Mesenteric fat pad (tissue), 1 donor: ENCODE measurements around the gene COG1. TPM values are rescaled to one million over a fixed set of nuclear protein-coding genes. Genes with fewer than 3 reads are reported as not detected.
"Not testable (repeated sequence)": the region's sequence is repeated elsewhere in the genome, so short reads cannot be mapped to it uniquely, and the experiment has no call there.

Experiments
- DNase-seq: peaks from one replicate; pipeline ENCODE4 v3.0.0-alpha.2; 2020; ENCODE audit warnings: low spot score
- long read RNA-seq: library from polyadenylated mRNA; unstranded; transcript quantifications from one replicate; pipeline ENCODE4 v2.0.0, GENCODE V29; 2020
- total RNA-seq: library from RNA; stranded (reverse); fragmentation: NEBNext Ultra II Directional; extraction: Animal tissue kit (Norgen Biotek cat#: 25700); gene quantifications from one replicate; pipeline ENCODE4 v1.2.1, GENCODE V29; 2021
- donor health status: DM: yes; HTN: yes; CAD: no.

COG1 gene, protein sequence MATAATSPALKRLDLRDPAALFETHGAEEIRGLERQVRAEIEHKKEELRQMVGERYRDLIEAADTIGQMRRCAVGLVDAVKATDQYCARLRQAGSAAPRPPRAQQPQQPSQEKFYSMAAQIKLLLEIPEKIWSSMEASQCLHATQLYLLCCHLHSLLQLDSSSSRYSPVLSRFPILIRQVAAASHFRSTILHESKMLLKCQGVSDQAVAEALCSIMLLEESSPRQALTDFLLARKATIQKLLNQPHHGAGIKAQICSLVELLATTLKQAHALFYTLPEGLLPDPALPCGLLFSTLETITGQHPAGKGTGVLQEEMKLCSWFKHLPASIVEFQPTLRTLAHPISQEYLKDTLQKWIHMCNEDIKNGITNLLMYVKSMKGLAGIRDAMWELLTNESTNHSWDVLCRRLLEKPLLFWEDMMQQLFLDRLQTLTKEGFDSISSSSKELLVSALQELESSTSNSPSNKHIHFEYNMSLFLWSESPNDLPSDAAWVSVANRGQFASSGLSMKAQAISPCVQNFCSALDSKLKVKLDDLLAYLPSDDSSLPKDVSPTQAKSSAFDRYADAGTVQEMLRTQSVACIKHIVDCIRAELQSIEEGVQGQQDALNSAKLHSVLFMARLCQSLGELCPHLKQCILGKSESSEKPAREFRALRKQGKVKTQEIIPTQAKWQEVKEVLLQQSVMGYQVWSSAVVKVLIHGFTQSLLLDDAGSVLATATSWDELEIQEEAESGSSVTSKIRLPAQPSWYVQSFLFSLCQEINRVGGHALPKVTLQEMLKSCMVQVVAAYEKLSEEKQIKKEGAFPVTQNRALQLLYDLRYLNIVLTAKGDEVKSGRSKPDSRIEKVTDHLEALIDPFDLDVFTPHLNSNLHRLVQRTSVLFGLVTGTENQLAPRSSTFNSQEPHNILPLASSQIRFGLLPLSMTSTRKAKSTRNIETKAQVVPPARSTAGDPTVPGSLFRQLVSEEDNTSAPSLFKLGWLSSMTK
- 34.8 TPM for total RNA-seq
- long read RNA-seq, transcript COG1-201 (14 exons, 3,079 nt) = major isoform, 91 of 143 reads
- long read RNA-seq, partial matches to known transcripts = 33 of 143 reads
- long read RNA-seq, other reads (novel, unspliced or antisense) = 19 of 143 reads

DNA sequence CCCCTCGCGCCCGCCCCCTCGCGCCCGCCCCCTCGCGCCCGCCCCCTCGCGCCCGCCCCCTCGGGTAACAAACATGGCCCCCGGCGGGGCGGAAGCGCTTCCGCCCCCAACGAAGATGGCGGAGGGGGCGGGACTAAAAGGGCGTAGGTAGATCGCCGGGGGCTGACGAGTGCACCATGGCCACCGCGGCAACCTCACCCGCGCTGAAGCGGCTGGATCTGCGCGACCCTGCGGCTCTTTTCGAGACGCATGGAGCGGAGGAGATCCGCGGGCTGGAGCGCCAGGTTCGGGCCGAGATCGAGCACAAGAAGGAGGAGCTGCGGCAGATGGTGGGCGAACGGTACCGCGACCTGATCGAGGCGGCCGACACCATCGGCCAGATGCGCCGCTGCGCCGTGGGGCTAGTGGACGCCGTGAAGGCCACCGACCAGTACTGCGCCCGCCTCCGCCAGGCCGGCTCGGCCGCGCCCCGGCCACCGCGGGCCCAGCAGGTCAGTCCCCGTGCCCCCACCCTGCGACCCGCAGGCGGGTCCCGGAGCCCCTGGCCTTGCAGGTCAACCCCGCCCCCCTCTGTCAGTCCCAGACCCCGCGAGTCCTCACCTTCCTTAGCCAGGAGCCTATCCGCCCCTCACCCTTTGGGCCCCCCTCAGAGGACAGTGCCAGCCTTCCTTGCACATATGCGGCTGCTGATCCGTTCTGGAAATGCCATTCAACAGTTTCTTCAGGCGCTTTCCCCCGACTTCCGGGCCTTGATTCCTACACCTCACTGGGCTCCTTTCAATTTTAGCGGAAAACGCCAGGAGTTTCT, at the start of gene COG1:
COG1 (plus strand) TSS at position 162 of the 808 bp plus-strand sequence; CDS start at position 177, 15 bp downstream.
- peak; percentile 93 for DNase-seq

DNA sequence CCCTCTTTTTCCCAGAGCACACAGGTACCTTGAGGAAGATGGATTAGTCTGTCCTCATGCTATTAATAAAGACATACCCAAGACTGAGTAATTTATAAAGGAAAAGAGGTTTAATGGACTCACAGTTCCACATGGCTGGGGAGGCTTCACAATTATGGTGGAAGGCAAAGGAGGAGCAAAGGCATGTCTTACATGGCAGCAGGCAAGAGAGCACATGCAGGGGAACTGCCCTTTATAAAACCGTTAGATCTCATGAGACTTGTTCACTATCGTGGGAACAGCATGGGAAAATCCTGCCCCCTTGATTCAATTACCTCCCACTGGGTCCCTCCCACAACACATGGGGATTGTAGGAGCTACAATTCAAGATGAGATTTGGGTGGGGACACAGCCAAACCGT, 48.6 kb upstream of the COG1 start:
- not testable (repeated sequence) for DNase-seq

DNA sequence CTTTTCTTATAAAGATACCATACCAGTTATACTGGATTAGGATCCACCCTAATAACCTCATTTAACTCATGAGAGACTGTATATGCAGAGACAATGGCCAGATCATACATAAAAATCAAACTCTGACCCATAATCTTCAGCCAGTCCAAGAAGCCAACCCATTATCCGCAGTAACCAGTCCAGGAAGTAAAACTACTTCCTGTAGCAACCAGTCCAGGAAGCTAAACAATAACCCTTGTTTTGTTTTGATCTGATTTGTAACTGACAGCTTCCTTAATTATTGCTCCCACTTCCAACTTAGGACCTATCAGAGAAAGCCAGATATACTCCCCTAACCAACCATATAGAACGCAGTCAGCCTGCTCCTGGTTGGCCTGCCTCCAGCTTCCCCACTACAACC, 47.2 kb upstream of the COG1 start:
- no peak for DNase-seq

DNA sequence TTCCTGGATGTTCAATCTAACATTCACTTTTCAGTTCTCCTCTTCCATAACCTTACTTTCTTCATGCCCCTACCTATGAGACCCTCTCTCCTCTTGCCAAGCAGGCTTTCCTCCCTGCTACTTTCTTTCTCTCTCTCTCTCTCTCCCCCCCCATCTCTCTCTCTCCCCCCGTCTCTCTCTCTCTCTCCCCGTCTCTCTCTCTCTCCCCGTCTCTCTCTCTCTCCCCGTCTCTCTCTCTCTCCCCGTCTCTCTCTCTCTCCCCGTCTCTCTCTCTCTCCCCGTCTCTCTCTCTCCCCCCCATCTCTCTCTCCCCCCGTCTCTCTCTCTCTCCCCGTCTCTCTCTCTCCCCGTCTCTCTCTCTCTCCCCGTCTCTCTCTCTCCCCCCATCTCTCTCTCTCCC, 45.1 kb upstream of the COG1 start:
- not testable (repeated sequence) for DNase-seq

DNA sequence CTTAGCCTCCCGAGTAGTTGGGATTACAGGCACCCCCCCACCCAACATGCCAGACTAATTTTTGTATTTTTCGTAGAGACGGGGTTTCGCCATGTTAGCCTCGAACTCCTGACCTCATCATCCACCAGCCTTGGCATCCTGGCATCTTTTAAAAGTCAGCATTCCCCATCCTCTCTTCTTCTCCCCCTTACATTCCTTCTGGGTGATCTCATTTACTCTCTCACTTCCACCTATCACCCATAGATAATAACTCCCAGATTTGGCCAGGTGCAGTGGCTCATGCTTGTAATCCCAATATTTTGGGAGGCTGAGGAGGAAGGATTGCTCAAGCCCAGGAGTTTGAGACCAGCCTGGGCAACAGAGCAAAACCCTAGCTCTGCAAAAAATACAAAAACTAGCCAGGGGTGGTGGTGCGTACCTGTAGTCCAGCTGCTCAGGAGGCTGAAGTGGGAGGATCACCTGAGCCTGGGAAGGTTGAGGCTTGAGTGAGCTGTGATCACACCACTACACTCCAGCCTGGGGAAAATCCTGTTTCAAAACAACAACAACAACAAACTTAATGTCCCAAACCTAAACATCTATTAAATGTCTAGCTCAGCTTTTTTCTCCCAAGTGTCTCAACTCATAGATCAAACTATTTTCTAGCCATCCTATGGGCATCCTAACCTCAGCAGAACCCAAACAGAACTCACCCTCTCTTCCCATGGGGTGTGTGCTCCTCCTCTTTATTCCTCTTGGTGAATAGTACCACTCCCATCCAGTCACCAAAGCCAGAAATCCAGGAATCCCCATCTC, 44.1 kb upstream of the COG1 start:
- no peak for DNase-seq

DNA sequence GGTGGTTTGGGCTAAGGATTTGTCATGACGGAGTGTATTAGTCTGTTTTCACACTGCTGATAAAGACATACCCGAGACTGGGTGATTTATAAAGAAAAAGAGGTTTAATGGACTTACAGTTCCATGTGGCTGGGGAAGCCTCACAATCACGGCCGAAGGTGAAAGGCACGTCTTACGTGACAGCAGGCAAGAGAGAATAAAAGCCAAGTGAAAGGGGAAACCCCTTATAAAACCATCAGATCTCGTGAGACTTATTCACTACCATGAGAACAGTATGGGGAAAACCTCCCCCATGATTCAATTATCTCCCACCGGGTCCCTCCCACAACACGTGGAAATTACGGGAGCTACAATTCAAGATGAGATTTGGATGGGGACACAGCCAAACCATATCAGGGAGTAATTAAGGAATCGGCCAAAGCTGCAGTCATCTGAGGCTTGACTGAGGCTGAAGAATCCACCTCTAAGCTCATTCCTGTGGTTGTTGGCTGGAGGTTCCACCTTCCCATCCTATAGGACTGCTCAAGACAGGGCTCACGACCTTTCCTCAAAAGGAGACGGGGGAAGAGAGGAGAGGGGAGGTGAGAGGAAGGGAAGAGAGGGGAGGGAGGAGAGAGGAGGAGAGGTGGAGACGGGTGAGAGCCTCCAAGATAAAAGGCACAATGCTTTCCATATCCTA, 42.1 kb upstream of the COG1 start:
- DNase-seq = not testable (repeated sequence)

DNA sequence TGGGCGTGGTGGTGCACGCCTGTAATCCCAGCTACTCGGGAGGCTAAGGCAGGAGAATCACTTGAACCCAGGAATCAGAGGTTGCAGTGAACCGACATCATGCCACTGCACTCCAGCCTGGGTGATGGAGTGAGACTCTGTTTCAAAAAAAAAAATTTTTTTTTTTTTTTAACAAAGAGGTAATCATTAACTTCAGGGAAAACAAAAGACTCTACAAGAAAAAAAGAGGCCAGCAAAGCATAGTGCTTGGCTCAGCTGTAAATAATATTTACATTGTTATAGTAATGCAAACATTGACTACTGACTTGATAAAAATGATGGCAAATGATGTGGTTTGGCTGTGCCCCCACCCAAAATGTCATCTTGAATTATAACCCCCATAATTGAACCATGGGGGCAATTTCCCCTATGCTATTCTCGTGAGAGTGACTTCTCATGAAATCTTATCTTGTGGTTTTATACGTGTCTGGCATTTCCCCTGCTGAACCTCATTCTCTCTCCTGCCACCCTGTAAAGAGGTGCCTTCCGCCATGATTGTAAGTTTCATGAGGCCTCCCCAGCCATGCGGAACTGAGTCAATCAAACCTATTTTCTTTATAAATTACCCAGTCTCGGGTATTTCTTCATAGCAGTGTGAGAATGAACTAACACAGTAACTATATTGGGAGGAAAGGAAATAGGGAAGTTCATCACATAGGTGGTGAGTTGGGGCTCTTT, 40.8 kb upstream of the COG1 start:
- DNase-seq = no peak

DNA sequence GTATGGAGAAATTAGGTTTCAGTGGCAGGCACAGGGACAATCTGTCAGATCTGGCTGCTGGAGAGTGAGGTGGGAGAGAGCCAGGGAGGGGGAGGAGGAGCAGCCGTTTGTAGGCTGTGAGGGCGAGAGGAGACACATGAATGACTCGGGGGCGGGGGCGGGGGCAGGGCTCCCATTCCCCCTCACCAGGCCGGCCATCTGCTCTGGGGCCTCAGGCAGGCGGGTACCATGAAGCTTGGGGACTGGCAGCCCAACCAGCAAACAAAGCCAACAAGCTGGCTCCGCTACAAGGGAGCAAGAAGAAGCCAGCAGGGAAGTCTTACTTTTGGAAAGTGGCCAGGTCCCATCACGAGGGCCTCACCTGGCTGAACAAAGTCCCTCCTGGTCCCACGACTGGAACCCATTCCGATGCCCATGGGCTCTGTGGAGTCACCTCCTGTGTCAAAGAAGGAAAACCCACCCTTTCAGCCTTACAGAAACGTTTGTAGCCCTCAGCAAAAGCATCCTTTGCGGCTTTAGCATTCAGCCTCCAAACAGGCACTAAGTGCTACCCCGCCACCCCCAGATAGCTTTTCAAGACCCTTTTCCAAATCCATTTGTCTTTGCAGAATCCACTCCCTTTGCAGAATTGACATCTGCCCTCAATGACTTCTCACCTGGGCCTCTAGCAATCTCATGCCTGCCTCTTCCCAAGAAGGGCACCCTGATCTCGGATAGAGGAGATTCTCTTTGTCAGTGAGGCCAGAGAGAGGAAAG, 37.3 kb upstream of the COG1 start:
- DNase-seq = no peak

DNA sequence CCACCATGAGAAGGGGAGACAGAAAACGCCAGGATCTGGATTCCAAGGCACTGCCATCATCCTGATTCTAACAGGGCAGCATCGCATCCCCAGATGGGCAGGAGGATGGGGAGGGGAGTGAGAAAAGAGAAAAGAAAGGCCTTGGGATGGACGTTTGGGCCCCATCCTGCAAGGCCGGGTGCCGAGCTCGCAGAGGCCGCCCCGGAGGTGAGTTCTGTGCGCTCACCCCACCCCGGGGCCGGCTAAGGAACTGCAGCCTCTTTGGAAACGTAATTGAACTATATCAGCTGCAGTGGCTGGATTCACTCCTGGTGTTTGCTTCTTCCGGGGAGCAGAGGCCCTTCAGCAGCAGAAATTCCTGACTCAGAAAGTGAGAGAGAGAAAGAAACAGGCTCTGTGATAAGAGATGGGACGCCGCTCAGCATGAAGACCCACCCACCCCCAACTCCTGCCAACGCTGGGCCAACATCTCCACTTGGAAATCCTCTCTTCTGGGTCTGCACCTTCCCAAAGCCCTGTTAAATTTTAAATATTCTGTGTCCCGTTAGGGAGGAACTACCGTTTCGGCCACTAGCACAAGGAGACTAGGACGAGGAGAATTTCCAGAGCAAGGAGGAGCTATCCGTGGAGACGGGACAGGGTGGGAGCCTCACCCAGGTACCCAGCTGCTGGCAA, 36.6 kb upstream of the COG1 start:
- no peak for DNase-seq

DNA sequence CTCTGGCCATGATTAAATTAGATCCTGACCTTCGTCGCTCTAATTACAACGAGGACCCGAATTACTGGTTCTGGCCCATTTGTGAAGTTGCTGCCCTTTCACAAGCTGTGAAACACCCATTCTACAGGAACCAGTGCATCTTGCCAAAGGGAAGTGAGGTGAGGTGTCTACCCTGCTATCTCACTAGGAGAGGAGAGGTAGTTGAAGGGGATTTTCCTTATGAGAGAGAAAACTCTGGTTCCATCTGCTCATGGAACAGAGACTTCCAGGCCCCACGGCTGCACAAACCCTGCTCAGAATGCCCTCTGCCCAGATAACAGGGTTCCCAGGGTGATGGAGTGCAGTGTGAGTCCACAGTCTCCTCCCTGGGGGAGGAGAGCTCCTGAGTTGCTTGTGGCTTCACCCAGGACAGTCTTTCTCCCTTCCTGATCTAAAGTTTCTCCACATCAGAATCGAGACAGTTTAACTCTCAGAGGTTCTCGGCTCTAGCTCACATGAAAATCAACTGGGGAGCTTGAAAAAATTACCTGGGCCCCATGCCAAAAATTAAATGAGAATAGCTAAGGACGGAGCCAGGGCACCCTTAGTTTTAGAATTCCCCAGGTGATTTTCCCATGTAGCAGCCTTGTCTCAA, 35.9 kb upstream of the COG1 start:
- no peak for DNase-seq

DNA sequence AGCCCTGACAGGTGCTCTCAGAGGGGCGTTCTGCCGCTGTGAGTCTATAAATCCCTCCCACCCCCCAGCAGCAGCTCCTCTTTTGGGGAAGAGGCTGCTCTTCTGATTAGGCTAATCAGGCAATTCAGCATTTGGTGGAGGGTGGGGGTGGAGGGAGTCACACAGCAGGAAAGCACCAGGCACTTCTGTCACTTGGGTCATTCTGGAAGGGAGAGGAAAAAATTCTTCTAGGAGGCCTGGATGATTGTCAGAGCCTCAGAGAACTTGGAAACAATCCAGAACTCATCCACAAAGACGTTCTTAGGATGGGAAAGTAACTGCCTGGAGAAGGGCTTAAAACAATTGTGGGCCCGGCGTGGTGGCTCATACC, 35.3 kb upstream of the COG1 start:
- DNase-seq = no peak

DNA sequence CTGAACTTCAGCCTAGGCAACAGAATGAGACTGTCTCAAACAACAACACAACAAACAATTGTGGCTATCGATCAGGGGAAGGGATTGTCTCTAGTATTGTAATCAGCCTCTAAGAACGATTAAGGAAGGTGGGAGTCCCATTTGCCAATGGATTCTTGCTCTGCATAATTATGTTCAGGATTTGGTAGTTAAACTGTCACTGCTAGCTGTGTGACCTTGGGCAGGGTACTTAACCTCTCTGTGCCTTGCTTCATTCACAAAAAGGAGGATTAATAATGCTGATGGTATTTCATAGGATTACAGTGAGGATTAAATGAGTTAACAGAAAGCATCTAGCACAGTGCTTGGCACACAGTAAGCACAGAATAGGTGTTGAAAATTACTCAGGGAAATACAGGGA, 34.7 kb upstream of the COG1 start:
- DNase-seq = no peak

DNA sequence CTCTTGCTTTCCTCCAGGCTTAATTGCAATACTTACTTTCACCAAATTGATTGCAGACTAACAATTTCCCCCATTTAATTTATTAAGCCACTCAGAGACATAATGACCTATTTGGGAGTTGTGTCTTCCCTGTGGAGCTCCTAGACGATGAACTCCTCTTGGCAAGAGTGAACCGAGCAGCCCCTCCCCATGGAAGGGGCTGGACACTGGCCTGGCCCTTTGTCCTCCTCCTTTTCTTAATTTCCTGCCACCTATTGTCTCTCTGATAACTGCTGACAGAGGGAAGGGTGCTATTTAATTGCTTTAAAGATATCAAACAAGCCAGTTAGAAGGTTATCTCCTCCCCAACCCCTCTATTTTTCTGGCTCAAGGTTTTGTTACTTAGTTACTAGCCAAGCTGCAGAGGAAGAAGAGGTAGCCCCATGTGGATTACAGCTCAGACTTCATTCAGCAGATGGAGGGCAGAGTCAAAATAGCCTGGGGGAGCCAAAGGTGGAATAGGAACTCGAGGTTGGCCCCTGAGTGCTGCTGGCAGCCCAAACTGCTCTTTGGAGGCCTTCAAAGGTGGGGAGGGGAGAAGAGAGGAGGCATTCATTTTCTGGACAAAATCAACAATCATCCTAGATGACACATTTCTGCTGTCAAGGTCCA, 31.8 kb upstream of the COG1 start:
- DNase-seq = no peak

DNA sequence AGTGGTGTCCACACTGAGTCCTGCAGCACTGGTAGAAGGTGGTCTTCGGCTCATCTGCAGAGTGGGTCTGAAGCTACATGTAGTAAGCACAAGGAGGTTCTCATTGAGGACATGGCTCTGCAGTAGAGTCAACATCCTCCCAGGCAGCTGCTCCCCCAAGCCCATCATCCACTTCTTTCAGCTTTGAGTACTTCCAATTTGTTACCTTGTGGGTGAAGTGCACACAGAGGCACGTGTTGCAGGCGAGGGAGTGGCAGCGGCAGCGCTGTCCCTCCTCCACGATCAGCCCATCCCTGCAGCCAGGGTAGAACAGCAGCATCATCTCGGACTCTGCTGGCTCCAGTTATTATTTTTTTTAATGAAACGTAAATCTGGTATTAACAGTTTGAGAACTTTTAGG, 29.8 kb upstream of the COG1 start:
- DNase-seq = no peak

DNA sequence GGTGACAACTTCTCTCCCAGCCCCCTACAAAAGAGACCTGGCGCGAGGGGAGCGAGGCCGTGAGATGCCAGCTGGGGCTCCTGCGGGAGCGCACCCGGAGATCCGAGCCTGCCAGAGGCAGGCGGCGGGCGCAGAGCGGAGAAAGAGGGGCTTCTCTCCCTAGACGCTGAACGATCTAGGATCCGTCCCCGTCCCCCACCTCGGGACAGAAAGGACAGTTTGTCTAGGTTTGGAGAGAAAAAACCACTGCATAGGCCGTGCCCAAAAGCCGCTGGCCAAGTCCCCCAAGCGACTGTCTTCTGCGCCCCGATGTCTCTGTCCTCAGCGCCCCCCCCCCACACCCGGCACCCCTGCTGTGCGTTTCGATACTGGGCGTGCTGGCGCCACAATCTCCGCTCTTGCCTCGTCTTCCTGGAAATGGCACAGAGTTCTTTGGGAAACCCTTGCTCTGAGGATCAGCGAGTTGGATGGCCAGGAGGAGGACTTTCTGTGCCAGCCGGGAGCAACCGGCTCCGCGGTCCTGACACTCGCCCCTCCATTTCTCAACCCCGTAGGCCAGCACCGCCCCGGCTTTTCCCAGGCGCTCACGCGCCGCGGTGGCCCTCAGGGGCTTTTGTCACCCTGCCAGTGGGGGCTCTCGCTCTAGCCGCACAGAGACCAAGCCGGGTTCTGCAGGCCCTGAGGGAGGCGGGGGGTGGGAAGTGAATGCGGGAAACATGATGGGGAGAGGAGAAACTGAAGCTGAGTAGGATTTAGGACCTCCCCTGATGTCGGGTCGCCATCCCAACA, 27.0 kb upstream of the COG1 start:
- DNase-seq = no peak
